PC-3 (cell line): Measurements from ENCODE around the gene JAKMIP2. TPM values are rescaled to one million over a fixed set of nuclear protein-coding genes. Genes with fewer than 3 reads are reported as not detected.

Experiments
- ATAC-seq: fragments of 200-7000 bp; cut with Tn5 transposase; 2 replicates; pipeline ENCODE4 v1.9.1; 2020; ENCODE audit warnings: mild to moderate bottlenecking, moderate library complexity
- BruUV-seq: library from RNA; stranded (reverse); fragments of 400-500 nt; replicated peaks from 2 replicates; lab custom pipeline; 2021; lab: Mats Ljungman, UMichigan
- CTCF ChIA-PET: fragments of 300-600 bp; sonication (Branson Sonifier 250); formaldehyde crosslinking; loops from one replicate; lab custom pipeline; 2022; ENCODE audit warnings: antibody characterized with exemption; lab: Charles Lee
- POLR2A ChIA-PET: fragments of 300-600 bp; sonication (Branson Sonifier 250); formaldehyde crosslinking; loops from one replicate; lab custom pipeline; 2022; ENCODE audit warnings: antibody characterized with exemption; ENCODE audit not compliant: unreplicated experiment; lab: Charles Lee
- DNase-seq: peaks from one replicate; pipeline ENCODE4 v3.0.0-alpha.2; 2015
- H2AFZ ChIP-seq: fragments of 300-600 bp; sonication (generic); 2 replicates; pipeline ENCODE4 v1.6.0; 2016; ENCODE audit warnings: antibody characterized with exemption, low read length
- H3F3A ChIP-seq: fragments of 300-600 bp; sonication (generic); one replicate; pipeline ENCODE4 v1.6.0; 2017; ENCODE audit warnings: antibody characterized with exemption, low read length, control low read depth, mild to moderate bottlenecking; ENCODE audit not compliant: unreplicated experiment
- H3K27ac ChIP-seq: fragments of 300-600 bp; sonication (generic); 2 replicates; pipeline ENCODE4 v1.5.1; 2016; ENCODE audit warnings: mild to moderate bottlenecking, low read length
- H3K27me3 ChIP-seq: fragments of 300-600 bp; sonication (generic); 2 replicates; pipeline ENCODE4 v1.6.1; 2016; ENCODE audit warnings: low read length, mixed read lengths
- H3K36me3 ChIP-seq: fragments of 300-600 bp; sonication (generic); 2 replicates; pipeline ENCODE4 v1.6.1; 2016; ENCODE audit warnings: low read depth, mixed run types, low read length, mixed read lengths
- H3K4me1 ChIP-seq: fragments of 300-600 bp; sonication (generic); 2 replicates; pipeline ENCODE4 v1.5.1; 2016; ENCODE audit warnings: low read length; ENCODE audit not compliant: insufficient read depth
- H3K4me2 ChIP-seq: fragments of 300-600 bp; sonication (generic); 2 replicates; pipeline ENCODE4 v1.6.0; 2016; ENCODE audit warnings: low read length
- H3K4me3 ChIP-seq: fragments of 300-600 bp; sonication (generic); 2 replicates; pipeline ENCODE4 v1.5.1; 2016; ENCODE audit warnings: mild to moderate bottlenecking, low read length, mixed read lengths
- H3K79me2 ChIP-seq: fragments of 300-600 bp; sonication (generic); 2 replicates; pipeline ENCODE4 v1.6.1; 2017; ENCODE audit warnings: low read length, mixed read lengths
- H3K9ac ChIP-seq: fragments of 300-600 bp; sonication (generic); 2 replicates; pipeline ENCODE4 v1.6.0; 2016; ENCODE audit warnings: mild to moderate bottlenecking, low read length
- H3K9me2 ChIP-seq: fragments of 300-600 bp; sonication (generic); replicated peaks from 2 replicates; pipeline ENCODE4 v1.6.1; 2016; ENCODE audit warnings: mixed run types, low read length, mixed read lengths
- H3K9me3 ChIP-seq: fragments of 300-600 bp; sonication (generic); 2 replicates; pipeline ENCODE4 v1.6.1; 2016; ENCODE audit warnings: low read length, mixed read lengths
- H4K20me1 ChIP-seq: fragments of 300-600 bp; sonication (generic); 2 replicates; pipeline ENCODE4 v1.6.1; 2016; ENCODE audit warnings: low read length, mixed read lengths
- CTCF ChIP-seq: fragments of 300-600 bp; sonication (generic); conservative IDR thresholded peaks from 2 replicates; pipeline ENCODE4 v1.5.1; 2017; ENCODE audit warnings: antibody characterized with exemption, low read depth, mild to moderate bottlenecking, low read length
- EZH2 ChIP-seq: fragments of 300-600 bp; sonication (generic); IDR thresholded peaks from one replicate; pipeline ENCODE4 v1.6.1; 2017; ENCODE audit warnings: antibody characterized with exemption, mild to moderate bottlenecking, low read length; ENCODE audit not compliant: unreplicated experiment
- EZH2phosphoT487 ChIP-seq: fragments of 300-600 bp; sonication (generic); IDR thresholded peaks from 2 replicates; pipeline ENCODE4 v1.6.1; 2018; ENCODE audit warnings: mild to moderate bottlenecking, antibody characterized with exemption, low read length, borderline replicate concordance
- intact Hi-C: fragments of 100-400 bp; cut with micrococcal nuclease; formaldehyde crosslinking; loops from 2 replicates; pipeline ENCODE4 v1.9.0; 2023
- total RNA-seq: library from RNA; depleted of rRNA; stranded (reverse); fragments of >200 nt; gene quantifications from 2 replicates; pipeline ENCODE4 v1.2.3, GENCODE V29; 2014

JAKMIP2 gene
- total RNA-seq, 1 experiment from 2014 or later, result 0.15 TPM

GRCh38 chr5:147575598-147575997, 206.9 kb downstream of the JAKMIP2 start:
- no peaks in the 10 kb centered on the region for H3K27me3 ChIP-seq
- no peak overlapping the region for H3K4me2 ChIP-seq
- no peaks in the 10 kb centered on the region for H3K36me3 ChIP-seq
- CTCF ChIA-PET, result no interaction called here
- no peak for DNase-seq
- no peak overlapping the region for H2AFZ ChIP-seq
- no peaks in the 10 kb centered on the region for H3F3A ChIP-seq
- no peaks in the 10 kb centered on the region for H3K9me2 ChIP-seq
- H3K4me3 ChIP-seq, result no peak overlapping the region
- no peaks in the 10 kb centered on the region for H3K4me1 ChIP-seq
- no peak overlapping the region for H3K27ac ChIP-seq
- TF ChIP-seq CTCF, result no peak
- no peak for TF ChIP-seq EZH2
- TF ChIP-seq EZH2phosphoT487, result no peak
- intact Hi-C loops, result no loop called here
- H3K79me2 ChIP-seq, result no peaks in the 10 kb centered on the region
- H3K9me3 ChIP-seq, result no peaks in the 10 kb centered on the region
- H4K20me1 ChIP-seq, result no peaks in the 10 kb centered on the region
- POLR2A ChIA-PET, result no interaction called here
- H3K9ac ChIP-seq, result no peak overlapping the region
- no peak for ATAC-seq
- BruUV-seq, result no TSS peak

GRCh38 chr5:147573211-147573610, 209.3 kb downstream of the JAKMIP2 start:
- Histone ChIP-seq H2AFZ (no peak overlapping the region), H3K9me3 (no peaks in the 10 kb centered on the region), H3K36me3 (no peaks in the 10 kb centered on the region), H3F3A (no peaks in the 10 kb centered on the region), H3K4me1 (no peaks in the 10 kb centered on the region), H3K27me3 (0 out of 2 replicates have a peak, but pooled peaks cover 7% of the 10 kb centered on the region), H3K9ac (no peak overlapping the region), H3K4me3 (no peak overlapping the region), H4K20me1 (no peaks in the 10 kb centered on the region), H3K4me2 (no peak overlapping the region), H3K27ac (no peak overlapping the region), H3K9me2 (no peaks in the 10 kb centered on the region), H3K79me2 (no peaks in the 10 kb centered on the region)
- ChIA-PET CTCF (no interaction called here), POLR2A (no interaction called here)
- TF ChIP-seq EZH2phosphoT487 (no peak), CTCF (no peak)
- DNase-seq (no peak), ATAC-seq (no peak)
- no TSS peak for BruUV-seq
- intact Hi-C loops, result no loop called here

- ChIA-PET POLR2A (no interaction called here), CTCF (no interaction called here)
These were observed 213.7 kb downstream of the JAKMIP2 start for GRCh38 chr5:147568710-147569406.

More at GRCh38 chr5:147568710-147569406, 213.7 kb downstream of the JAKMIP2 start:
- H3K4me3 ChIP-seq, result no peak overlapping the region
- TF ChIP-seq EZH2phosphoT487 (no peak), CTCF (no peak), EZH2 (no peak)
- H3K36me3 ChIP-seq, result no peaks in the 10 kb centered on the region
- no peak overlapping the region for H3K9ac ChIP-seq
- H3K27ac ChIP-seq, result no peak overlapping the region
- H2AFZ ChIP-seq, result no peak overlapping the region
- peaks cover 4% of the 10 kb centered on the region; the same call in 1 of the 2 replicates for H3K4me1 ChIP-seq
- no peaks in the 10 kb centered on the region for H3K79me2 ChIP-seq
- BruUV-seq, result no TSS peak
- no peaks in the 10 kb centered on the region for H3K9me2 ChIP-seq
- no peak for DNase-seq
- no peak overlapping the region for H3K4me2 ChIP-seq
- H3K9me3 ChIP-seq, result no peaks in the 10 kb centered on the region
- intact Hi-C loops, result no loop called here
- H3F3A ChIP-seq, result no peaks in the 10 kb centered on the region
- no peaks in the 10 kb centered on the region for H4K20me1 ChIP-seq
- H3K27me3 ChIP-seq, result 0 out of 2 replicates have a peak, but pooled peaks cover 7% of the 10 kb centered on the region
- no peak for ATAC-seq
